GM23248 (cell line): ENCODE measurements around the gene TGFBR3L.

Experiments used
- EZH2 ChIP-seq: fragments of 200-600 bp; sonication (generic); IDR thresholded peaks from 2 replicates; pipeline ENCODE4 v1.6.1; 2018; ENCODE audit warnings: antibody characterized with exemption, mild to moderate bottlenecking; ENCODE audit not compliant: insufficient read depth, poor library complexity, severe bottlenecking
- EZH2phosphoT487 ChIP-seq: fragments of 200-600 bp; sonication (generic); IDR thresholded peaks from 2 replicates; pipeline ENCODE4 v1.6.1; 2018; ENCODE audit warnings: antibody characterized with exemption, moderate library complexity, mild to moderate bottlenecking, low read depth; ENCODE audit not compliant: insufficient read depth

- TF ChIP-seq EZH2phosphoT487 (no peak), EZH2 (no peak)
Observed at GRCh38 chr19:7865262-7865911, 49.2 kb upstream of the TGFBR3L start.
